Measurements from ENCODE around the gene CCDC127.
"Not testable (repeated sequence)": the region's sequence is repeated elsewhere in the genome, so short reads cannot be mapped to it uniquely, and the experiment has no call there.

The CCDC127 gene

GRCh38 chr5:217494-218456, at the start of gene CCDC127, which contains the start of gene SDHA:
Gene CCDC127, minus strand, starts transcription at chr5:218153. Its CDS starts 1,304 bp downstream, at chr5:216849.
Gene SDHA, plus strand, starts transcription at chr5:218320. Its CDS starts 36 bp downstream, at chr5:218356.
- DNase-seq = peak; percentile 98 to 99

GRCh38 chr5:267716-268115, 49.8 kb upstream of the CCDC127 start:
- no peak for DNase-seq

GRCh38 chr5:266311-267026, 48.5 kb upstream of the CCDC127 start:
- not testable (repeated sequence) for DNase-seq

- DNase-seq = no peak
Observed at GRCh38 chr5:264338-264737, 46.4 kb upstream of the CCDC127 start.

GRCh38 chr5:263275-263974, 45.5 kb upstream of the CCDC127 start:
- not testable (repeated sequence) for DNase-seq

- no peak for DNase-seq
Observed at GRCh38 chr5:257148-257547, 39.2 kb upstream of the CCDC127 start.

GRCh38 chr5:256347-256746, 38.4 kb upstream of the CCDC127 start:
- not testable (repeated sequence) for DNase-seq

- DNase-seq = not testable (repeated sequence)
Observed at GRCh38 chr5:255116-255515, 37.2 kb upstream of the CCDC127 start.

GRCh38 chr5:254322-254721, 36.4 kb upstream of the CCDC127 start:
- DNase-seq = not testable (repeated sequence)

- no peak for DNase-seq
Observed at GRCh38 chr5:252546-252945, 34.6 kb upstream of the CCDC127 start.

GRCh38 chr5:251975-252374, 34.0 kb upstream of the CCDC127 start:
- DNase-seq = not testable (repeated sequence)

GRCh38 chr5:251538-251937, 33.6 kb upstream of the CCDC127 start:
- DNase-seq = not testable (repeated sequence)

- not testable (repeated sequence) for DNase-seq
Observed at GRCh38 chr5:251016-251415, 33.1 kb upstream of the CCDC127 start.

GRCh38 chr5:250396-250795, 32.4 kb upstream of the CCDC127 start:
- not testable (repeated sequence) for DNase-seq

GRCh38 chr5:245717-246116, 27.8 kb upstream of the CCDC127 start:
- not testable (repeated sequence) for DNase-seq

GRCh38 chr5:243683-244367, 25.9 kb upstream of the CCDC127 start:
- peak in 1 of 2 donors; percentile 45 for DNase-seq

- DNase-seq = not testable (repeated sequence)
Observed at GRCh38 chr5:241045-241669, 23.2 kb upstream of the CCDC127 start.

GRCh38 chr5:240550-240949, 22.6 kb upstream of the CCDC127 start:
- not testable (repeated sequence) for DNase-seq

GRCh38 chr5:237931-238330, 20.0 kb upstream of the CCDC127 start:
- DNase-seq = not testable (repeated sequence)

- DNase-seq = not testable (repeated sequence)
Observed at GRCh38 chr5:235527-235926, 17.6 kb upstream of the CCDC127 start.

GRCh38 chr5:234450-234849, 16.5 kb upstream of the CCDC127 start:
- no peak for DNase-seq

GRCh38 chr5:233426-233825, 15.5 kb upstream of the CCDC127 start:
- not testable (repeated sequence) for DNase-seq
